Activated T-cell treated with anti-CD3 and anti-CD28 coated beads for 24 hours (primary cell): ENCODE data around the gene MICU2.

Source experiments
- DNase-seq: peaks from one replicate; pipeline ENCODE4 v3.0.0-alpha.2; 2020; ENCODE audit warnings: low read depth

The MICU2 gene, protein sequence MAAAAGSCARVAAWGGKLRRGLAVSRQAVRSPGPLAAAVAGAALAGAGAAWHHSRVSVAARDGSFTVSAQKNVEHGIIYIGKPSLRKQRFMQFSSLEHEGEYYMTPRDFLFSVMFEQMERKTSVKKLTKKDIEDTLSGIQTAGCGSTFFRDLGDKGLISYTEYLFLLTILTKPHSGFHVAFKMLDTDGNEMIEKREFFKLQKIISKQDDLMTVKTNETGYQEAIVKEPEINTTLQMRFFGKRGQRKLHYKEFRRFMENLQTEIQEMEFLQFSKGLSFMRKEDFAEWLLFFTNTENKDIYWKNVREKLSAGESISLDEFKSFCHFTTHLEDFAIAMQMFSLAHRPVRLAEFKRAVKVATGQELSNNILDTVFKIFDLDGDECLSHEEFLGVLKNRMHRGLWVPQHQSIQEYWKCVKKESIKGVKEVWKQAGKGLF

DNA sequence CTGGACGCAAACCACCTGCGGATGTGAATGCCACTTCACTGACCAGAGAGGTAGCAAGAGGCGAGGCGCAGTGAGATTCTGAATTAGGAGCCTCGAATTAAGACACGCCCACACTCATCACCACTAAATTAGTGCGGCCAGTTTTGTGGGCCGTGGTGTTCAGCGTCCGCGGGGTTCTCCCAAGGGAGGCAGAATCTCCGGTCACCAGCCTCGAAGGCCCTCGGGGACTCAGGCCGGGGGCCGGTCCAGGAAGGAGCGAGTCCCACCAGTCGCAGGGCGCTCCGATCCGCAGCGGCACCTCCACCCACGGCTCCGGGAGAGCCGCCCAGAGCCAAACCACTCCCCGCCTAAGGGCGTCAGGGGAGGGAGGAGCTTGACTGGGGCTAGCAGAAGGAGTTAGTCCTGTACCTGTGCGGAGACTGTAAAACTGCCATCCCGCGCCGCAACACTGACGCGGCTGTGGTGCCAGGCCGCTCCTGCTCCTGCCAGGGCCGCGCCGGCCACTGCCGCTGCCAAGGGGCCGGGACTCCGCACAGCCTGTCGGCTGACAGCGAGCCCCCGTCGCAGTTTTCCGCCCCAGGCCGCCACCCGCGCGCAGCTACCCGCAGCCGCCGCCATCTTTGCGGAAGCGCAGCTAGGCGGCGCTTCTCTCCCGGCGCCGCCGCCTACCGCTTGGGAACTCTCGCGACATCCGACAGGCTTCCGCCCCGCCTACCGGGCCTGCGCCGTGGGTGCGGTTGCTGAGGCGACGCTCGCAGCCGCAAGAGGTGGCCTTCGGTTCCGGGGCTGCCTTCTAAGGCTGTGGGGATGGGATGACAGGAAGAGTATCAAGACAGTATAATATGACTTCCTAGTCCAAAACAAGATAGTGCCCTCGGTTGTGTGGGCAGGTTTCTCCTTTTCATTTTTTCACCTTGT lies at the start of gene MICU2:
Gene MICU2 (minus strand): TSS at position 640 of the 918 bp plus-strand sequence. CDS start 22 bp downstream, at position 618.
- DNase-seq, result peak; percentile 93

DNA sequence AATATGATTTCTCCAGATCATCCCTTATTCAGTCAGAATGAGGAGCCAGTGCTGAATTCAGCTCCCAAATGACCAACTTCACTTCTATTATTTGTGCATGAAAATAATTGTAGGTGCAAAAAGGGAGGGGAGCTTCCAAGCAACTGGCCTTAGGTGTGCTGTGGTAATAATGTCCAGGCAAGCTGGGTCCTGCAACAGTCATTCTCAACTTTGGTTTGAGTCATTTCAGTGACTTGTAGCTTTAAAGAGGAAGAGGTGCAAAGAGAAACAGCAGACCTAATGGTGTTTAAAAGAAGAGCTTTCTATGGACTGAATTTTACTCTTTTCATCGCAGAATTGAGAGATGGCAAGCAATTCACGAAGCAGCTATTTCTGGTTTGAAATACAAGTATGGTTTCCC lies 37.7 kb upstream of the MICU2 start:
- DNase-seq, result no peak

DNA sequence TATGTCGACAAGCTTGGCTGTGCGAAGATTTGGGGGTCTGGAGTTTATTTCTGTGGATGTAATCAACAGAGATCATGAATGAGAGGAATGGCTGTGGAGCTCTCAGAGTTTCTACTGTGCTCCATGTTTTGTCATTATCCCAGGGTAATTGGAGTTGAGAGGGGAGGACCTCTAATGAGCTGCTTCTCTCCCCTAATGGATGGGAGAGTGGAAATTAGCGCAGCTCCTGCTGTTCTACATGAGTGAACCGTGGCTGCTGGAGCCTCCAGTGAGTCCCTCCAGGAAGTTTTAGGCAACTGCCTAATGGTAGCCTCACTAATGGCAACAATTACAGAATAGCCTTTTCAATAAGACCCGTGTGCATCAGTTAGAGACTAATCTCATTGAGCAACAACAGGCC lies 35.6 kb upstream of the MICU2 start:
- DNase-seq, result no peak

DNA sequence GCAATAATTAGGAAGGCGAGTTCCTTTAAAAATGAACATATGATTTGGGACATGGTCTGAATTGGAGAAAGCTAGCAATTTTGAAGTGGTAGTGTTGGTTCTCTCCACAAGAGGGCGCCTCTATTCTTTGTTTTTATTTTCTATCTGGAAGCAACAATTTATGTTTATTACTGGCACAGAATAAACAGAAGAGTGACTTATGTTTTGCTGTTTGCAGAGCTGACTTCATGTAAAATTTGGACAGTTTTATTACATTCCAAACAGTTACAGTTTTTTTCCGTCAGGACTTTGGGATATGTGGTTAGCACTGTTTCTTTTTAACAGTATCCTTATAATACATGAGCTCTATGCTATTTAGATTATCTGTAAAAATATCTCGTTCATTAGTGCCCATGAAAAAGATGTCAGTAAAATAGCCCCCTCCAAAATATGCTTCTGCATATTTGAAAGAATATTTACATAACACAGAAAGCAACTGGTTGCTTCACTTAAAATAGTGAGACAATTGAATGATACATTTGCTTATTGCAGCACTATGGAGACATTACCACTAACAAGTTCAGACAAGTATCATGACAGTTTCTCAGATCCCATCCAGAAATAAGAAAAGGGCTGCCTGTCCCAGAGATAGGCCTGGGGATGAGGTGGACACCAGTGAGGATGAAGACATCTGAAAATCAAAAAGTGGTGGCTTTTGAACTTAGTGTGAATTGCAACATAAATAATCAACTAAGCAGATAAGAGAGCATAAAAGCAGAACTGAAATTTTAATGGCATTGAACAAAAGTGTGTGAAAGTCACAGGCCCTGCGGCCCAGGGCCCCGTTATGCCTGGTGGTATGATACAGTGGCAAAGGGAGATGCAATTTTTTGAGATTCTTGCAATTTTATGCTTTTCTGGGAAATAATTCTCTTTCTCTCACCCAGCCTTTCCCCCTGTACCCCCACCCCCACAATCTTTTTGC lies 34.6 kb upstream of the MICU2 start:
- no peak for DNase-seq

DNA sequence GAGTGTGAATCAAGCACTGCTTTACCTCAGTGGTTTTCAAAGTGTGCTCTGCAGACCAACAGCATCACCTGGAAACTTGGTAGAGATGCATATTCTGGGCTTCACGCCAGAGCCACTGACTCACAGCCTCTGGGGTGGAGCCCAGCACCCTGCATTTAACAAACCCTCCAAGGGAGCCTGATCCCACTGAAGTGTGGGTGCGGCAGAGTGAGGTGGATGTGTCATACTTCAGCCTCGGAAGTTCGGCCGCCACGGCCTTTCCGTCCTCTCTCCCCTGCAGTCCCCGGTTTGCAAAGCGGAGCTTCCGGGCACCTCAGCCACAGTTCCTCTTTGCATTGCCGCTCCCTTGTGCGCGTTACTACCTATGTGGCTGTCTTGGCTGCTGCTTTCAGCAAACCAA lies 33.3 kb upstream of the MICU2 start:
- DNase-seq, result peak; percentile 11

DNA sequence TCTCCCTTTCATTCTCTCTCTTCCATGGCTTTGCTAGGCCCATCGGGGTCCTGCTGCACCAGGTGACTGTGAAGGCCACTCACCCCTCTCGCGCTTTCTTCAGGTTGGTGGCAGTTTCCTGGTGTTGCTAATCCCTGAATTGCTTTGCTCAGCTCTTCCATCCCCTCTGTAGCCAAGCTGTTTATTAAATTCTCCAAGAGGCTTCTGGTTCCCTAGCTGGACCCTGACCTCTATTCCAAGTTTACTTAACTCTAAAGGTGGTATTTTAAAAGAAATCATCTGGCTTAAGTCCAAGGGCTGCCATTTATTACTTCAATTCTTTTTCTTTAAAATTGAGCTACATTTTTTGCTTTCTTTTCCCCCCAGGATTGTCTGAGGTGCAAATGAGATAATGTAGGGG lies 32.7 kb upstream of the MICU2 start:
- DNase-seq, result no peak

DNA sequence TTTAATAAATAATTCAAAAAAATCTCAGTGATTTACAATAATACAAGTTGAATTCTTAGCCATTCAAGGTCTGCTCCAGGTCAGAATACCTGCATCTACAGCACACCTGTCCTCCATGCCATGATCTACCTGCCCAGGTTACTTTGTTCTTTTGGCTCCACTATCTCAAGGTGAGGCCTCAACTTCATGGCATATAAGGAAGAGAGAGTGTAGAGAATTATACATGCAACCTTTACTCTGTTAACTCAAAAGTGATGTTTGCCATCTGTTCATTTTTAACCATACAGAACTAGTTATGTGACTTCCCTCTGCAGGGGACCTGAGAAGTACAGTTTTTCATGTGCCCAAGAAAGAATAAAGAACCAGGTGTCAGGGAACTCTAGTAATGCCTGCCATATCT lies 28.2 kb upstream of the MICU2 start:
- DNase-seq, result no peak

DNA sequence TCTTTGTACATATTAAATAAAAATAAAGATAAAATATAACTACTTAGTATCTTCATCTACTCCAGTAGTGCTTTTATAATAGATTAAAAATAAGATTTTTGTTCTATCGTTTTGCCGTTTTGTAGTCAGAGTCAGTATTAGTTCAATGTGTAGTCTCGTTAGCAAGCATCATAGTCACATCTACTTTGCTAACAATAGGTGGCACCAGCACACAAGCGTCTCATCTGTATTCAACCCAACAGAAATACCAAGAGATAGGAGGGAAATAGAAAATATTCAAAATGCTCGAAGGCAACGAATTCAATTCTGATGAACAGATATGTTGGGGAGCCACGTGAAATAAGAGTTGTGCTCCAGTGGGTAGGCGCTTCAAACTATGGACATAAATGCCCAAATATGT lies 21.4 kb upstream of the MICU2 start:
- no peak for DNase-seq

DNA sequence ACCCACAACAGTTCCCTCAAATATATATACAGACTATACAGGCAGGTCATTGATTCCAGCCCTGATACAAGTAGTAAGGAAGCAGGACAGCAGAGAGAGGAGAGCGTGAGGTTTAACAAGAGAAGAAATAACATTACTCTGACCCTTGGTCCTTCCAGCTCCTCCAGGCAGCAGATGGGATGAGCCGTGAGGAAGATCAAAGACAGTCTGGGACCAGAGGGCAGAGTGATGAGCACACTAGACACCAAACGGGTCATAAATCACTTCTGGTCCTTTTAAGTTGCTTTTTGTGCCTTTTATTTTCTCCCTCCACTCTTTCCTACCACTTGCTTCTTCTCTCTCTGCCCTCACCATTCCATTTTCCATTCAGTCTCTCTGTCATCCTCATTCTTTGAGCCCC lies 16.9 kb upstream of the MICU2 start:
- no peak for DNase-seq

DNA sequence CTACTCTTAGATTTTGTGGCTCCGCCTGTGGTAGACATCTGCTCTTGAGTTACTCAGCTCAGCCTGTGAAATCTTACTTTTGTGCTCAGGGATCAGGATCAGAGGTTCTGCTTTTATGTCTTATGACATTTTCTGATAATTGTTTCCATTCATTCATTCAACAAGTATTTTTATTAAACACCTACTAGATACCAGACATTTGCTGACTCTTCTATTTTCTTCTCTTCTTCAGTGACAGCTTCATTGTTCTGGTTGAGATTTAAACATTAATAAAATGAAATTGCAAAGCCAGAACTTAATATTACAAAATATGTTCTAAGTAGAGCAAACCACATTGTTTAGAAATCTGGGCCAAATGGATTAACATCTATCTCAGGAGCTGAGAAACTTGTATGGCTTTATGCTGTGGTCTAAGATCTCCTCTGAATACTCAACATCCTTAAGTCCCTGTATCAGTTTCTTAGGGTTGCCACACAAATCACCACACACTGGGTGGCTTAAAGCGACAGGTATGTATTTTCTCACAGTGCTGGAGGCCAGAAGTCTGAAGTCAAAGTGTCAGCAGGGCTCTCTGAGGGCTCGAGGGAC lies 15.8 kb upstream of the MICU2 start:
- no peak for DNase-seq

DNA sequence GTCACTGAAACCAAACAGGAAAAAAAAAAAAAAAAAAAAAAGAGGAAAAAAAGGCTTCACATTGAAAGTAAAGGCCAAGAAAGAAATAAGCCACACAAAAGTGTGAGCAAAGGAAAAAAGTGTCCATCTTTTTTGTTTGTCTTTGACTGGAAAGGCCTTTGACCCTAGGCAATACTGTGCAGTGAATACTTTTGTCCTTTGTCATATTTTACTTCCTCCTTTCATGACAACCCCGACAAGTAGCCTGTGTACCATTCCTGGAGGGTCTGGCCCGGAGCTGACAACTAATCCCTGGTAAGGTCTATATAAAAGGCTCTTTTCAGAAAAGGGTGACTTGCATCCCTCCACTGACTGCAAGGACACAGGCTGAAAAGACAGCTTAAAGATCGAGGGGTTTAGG lies 12.9 kb upstream of the MICU2 start:
- no peak for DNase-seq

DNA sequence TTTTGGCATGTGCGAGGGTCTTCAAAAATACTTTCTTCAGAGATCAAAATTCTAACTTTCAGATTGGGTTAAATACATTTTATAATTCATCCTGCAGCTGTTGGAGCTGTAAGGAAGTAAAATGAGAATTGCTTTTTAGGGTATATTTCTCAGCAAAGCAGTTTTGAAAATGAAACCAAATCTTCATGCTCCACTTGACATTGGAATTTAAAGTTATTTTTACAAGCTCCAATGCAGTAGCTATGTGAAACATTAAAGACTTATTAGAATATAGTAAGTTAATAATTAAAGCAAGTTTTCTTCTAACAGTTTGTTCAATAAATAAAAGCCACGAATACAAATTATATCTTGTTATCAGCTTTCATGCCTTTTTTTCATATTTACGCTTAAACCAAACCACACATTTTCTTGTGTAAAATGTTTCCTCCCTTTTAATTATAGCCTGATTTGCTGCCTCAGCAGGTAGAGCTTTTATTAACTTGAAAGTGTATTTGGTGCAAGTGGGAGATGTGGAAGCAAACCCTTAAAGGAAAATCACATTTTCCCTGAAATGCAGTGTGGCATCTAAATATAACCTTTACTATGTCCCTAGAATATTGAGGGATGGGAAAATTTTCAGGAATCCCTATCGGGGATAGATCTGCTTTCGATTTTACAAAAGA lies 12.4 kb upstream of the MICU2 start:
- no peak for DNase-seq

DNA sequence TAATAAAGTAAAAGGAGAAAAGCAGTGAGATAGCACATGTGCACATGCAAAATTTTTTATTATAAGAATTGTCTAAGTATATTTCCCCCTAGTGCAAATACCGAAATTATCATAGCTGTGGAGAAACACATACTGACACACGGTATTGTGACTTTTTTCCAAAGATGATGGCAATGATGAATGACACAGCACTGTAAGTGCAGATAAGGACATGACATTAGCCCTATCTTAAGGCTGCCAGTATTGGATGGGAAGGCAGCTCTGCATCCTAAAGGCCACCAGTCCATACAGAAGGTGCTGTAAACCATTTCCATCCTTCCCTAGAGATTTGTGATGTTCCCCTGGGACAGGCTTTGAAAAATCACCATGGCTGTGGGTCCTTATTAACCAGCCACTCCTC lies 11.5 kb upstream of the MICU2 start:
- DNase-seq, result no peak

DNA sequence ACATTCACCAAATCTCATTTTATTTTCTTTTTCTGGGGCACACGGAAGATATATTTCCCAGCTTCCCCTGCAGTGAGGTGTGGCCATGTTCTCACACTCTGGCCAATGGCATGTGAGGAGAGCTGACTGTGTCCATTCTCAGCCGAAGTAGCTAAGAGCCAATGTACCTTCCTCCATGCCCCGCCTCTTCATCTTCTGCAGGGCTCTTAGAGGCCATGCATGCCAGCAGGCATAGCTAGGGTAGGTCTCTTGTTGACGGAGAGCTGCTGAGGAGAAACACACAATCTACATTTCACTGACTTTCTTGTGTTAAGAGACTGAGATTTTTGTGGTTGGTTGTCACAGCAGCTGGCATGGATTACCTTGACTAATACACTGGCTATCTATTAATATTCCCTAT lies 9.8 kb upstream of the MICU2 start:
- no peak for DNase-seq

DNA sequence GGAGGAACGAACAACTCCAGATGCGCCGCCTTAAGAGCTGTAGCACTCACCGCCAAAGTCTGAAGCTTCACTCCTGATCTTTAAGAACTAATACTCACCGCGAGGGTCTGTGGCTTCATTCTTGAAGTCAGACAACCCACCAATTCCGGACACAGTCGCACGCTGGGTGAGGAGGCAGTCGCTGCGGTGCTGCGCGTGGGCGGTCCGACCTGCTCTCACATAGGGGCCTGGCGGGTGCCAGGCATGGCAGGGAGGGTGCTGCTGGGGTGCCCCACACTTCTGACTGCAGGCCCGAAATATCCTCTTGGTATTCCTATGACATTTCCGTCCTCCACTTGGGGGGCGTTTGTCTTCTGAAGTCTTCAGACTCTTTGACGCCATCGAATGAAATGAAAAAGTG lies 7.4 kb upstream of the MICU2 start:
- DNase-seq, result no peak

DNA sequence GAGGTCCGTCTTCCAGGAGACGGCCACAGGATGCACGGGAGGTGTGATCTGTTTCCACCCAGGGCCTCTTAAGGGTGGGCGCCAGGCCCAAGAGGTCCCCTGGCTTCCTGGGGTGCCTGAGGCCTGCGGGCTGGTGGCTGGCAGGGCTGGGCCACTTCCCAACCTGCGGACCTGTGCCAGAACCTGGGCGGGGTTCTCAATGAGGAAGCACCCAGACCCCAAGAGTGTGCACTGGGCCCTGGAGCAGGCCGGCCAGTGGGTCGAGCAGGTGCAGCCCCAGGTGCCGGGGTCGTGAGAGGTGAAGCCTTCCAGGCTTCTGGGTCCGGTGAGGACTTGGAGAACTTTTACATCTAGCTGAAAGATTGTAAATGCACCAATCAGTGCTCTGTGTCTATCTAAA lies 6.7 kb upstream of the MICU2 start:
- DNase-seq, result no peak

DNA sequence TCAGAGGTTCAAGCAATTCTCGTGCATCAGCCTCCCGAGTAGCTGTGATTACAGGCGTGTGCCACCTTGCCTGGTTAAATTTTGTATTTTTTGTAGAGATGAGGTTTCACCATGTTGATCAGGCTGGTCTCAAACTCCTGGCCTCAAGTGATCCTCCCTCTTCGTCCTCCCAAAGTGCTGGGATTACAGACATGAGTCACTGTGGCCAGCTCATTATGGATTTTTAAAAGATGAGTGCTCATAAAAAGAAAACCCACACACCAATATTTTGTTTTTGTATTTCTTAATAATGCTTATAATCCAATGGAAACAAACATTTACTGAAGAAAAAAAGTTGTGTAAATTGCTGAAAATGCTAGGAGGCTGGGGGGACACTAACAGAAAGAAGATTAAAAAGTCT lies 5.0 kb upstream of the MICU2 start:
- no peak for DNase-seq

DNA sequence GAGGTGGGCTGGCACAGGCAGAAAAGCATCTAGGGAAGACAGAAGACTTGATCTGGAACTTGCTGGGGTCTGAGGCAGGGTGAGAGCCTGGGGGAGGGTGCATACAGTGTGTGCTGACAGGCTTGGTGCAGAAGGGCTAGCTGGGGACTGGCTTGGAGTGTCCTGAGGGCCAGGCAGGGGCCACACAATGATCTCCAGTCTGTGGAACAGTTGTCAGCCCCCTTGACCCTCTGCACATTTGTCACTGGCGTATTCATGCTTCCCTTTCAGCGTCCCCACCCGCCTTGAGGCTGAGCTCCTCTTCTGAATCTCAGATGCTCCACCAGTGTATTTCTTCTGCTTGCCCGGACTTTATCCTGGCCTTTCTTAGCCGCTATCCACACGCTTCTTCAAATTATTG lies 2.8 kb upstream of the MICU2 start:
- DNase-seq, result no peak

DNA sequence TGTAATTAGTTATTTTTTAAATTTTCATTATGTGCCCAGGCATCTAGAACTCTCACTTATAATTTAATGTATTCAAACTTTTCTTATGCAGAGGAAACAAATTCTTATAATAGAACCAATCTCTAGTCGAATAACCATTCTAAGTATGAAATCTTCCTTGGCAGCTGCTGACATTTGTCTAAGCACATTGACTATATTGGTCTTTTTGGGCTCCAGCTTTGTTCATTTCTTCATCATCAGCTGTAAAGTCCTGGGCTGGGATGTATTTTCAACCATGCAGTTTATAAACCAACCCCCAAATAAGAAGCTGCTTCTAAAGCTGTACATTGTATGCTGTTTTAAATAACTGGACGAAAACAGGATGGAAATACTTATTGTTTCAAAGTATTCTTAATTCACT lies 2.3 kb upstream of the MICU2 start:
- DNase-seq, result no peak

DNA sequence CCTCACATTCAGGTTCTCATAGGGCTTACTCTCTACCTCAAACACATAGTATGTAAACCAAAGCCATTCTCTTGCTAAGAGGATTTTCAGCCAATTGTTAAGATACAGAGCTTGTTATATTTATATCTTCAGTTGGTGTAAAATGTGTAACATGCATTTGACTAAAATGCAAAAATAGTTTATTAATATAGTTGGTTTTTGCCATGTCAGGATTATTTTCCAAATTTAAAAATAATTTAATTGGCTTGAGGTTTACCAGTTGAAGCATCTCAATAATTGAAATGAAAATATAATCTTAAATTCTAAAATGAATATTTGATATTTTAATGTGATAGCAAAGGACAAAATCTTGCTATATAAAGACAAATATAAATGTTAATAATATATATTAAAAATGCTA lies 7.2 kb downstream of the MICU2 start:
- DNase-seq, result no peak

DNA sequence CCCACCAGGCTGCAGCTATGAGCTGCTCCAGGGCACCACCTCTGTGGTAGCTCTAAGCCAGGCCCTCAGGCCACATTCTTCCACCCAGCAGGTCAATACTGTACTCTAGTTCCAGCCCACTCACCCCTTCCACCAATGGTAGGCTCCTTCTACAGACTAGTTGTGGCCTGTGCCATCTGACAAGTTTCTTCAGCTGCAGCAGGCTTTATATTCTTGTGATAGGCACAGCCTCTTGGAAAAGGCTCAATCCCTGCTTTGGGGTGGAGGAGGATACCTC lies 8.5 kb downstream of the MICU2 start:
- DNase-seq, result no peak
